NK-92 (cell line): Measurements from ENCODE around the gene HAO2.

Experiments
- DNase-seq: peaks from one replicate; lab custom pipeline; 2025; ENCODE audit not compliant: unreplicated experiment; lab: John Stamatoyannopoulos, UW

Gene HAO2

GRCh38 chr1:119431836-119432235, 63.3 kb downstream of the HAO2 start:
- no peak for DNase-seq

- DNase-seq = no peak
Measured at GRCh38 chr1:119435052-119435451, 66.5 kb downstream of the HAO2 start.

GRCh38 chr1:119438761-119439160, 70.2 kb downstream of the HAO2 start:
- no peak for DNase-seq

GRCh38 chr1:119440721-119441307, 72.2 kb downstream of the HAO2 start:
- no peak for DNase-seq

- no peak for DNase-seq
Measured at GRCh38 chr1:119442756-119443155, 74.2 kb downstream of the HAO2 start.
